B cell (primary cell): ENCODE results near the gene LNX1. TPM values are rescaled to one million over a fixed set of nuclear protein-coding genes. Genes with fewer than 3 reads are reported as not detected.

Source experiments
- ATAC-seq: fragments of 200-7000 bp; cut with Tn5 transposase; one replicate; pipeline ENCODE4 v1.10.0; 2021; ENCODE audit warnings: low read depth, mild to moderate bottlenecking, moderate number of reproducible peaks, moderate library complexity
- CTCF ChIA-PET: fragments of 350-600 bp; sonication (Branson Sonifier 250); formaldehyde crosslinking; loops from one replicate; lab custom pipeline; 2021; ENCODE audit warnings: antibody characterized with exemption, inconsistent platforms; lab: Charles Lee
- POLR2A ChIA-PET: fragments of 350-600 bp; sonication (Branson Sonifier 250); formaldehyde crosslinking; loops from one replicate; lab custom pipeline; 2021; ENCODE audit warnings: antibody characterized with exemption; lab: Charles Lee
- DNase-seq: peaks from one replicate; pipeline ENCODE4 v3.0.0; 2013
- H2AFZ ChIP-seq: 2 replicates; pipeline ENCODE4 v1.6.1; 2012; ENCODE audit warnings: mild to moderate bottlenecking, low read depth, low read length; ENCODE audit not compliant: insufficient read depth, poor library complexity, severe bottlenecking
- H3K27ac ChIP-seq, 2 donors: 1 replicate in 1 of 2; 2 replicates in 1 of 2; pipeline ENCODE4 v1.5.1; 2012 to 2013; ENCODE audit warnings: low read length in 2 of 2, mild to moderate bottlenecking in 2 of 2, moderate library complexity in 1 of 2
- H3K27me3 ChIP-seq, 4 experiments: fragments of 200-600 bp in 1 of 4; sonication (generic) in 1 of 4; replicated peaks in 1 of 4; 1 replicate in 2 of 4; 2 replicates in 2 of 4; pipeline versions ENCODE4 v1.6.1 to v1.7.0; 2013 to 2016; ENCODE audit warnings: low read length in 3 of 4, mild to moderate bottlenecking in 2 of 4, mixed read lengths in 1 of 4, moderate library complexity in 1 of 4; ENCODE audit not compliant: insufficient read depth in 4 of 4, control insufficient read depth in 3 of 4; ENCODE audit errors: control extremely low read depth in 1 of 4
- H3K36me3 ChIP-seq, 2 experiments: replicated peaks in 1 of 2; 1 replicate in 1 of 2; 2 replicates in 1 of 2; pipeline versions ENCODE4 v1.6.1 to v1.7.1; 2013; ENCODE audit warnings: low read length in 1 of 2; ENCODE audit not compliant: insufficient read depth in 2 of 2, control insufficient read depth in 1 of 2; ENCODE audit errors: control extremely low read depth in 1 of 2, extremely low read depth in 1 of 2
- H3K4me1 ChIP-seq, 2 donors: fragments of 200-600 bp in 1 of 2; sonication (generic) in 1 of 2; 1 replicate in 1 of 2; 2 replicates in 1 of 2; pipeline versions ENCODE4 v1.5.1 to v1.6.1; 2013 to 2017; ENCODE audit warnings: low read length in 2 of 2; ENCODE audit not compliant: control insufficient read depth in 2 of 2, insufficient read depth in 2 of 2
- H3K4me2 ChIP-seq: replicated peaks from 2 replicates; pipeline ENCODE3; 2012; ENCODE audit warnings: mild to moderate bottlenecking, low read depth, low read length; ENCODE audit not compliant: poor library complexity, severe bottlenecking
- H3K4me3 ChIP-seq, 5 experiments: fragments of 200-600 bp in 1 of 5; sonication (generic) in 1 of 5; 1 replicate in 3 of 5; 2 replicates in 2 of 5; pipeline versions ENCODE4 v1.5.1 to v1.7.0; 2011 to 2016; ENCODE audit warnings: low read length in 4 of 5, mild to moderate bottlenecking in 4 of 5, low read depth in 2 of 5, control low read depth in 1 of 5, moderate library complexity in 1 of 5; ENCODE audit not compliant: insufficient read depth in 1 of 5; ENCODE audit errors: control extremely low read depth in 1 of 5, extremely low read depth in 1 of 5
- H3K79me2 ChIP-seq: fragments of 200-600 bp; sonication (generic); one replicate; pipeline ENCODE4 v1.6.0; 2016; ENCODE audit warnings: low read length; ENCODE audit not compliant: control insufficient read depth, insufficient read depth
- H3K9ac ChIP-seq: fragments of 200-600 bp; sonication (generic); 2 replicates; pipeline ENCODE4 v1.6.1; 2017; ENCODE audit warnings: mild to moderate bottlenecking, low read length, moderate library complexity
- H3K9me3 ChIP-seq, 3 donors: one replicate each; pipeline versions ENCODE4 v1.6.1 to v1.7.1; 2013; ENCODE audit warnings: low read length in 2 of 3; ENCODE audit not compliant: control insufficient read depth in 2 of 3, insufficient read depth in 1 of 3; ENCODE audit errors: control extremely low read depth in 1 of 3
- H4K20me1 ChIP-seq: 2 replicates; pipeline ENCODE4 v1.6.0; 2012; ENCODE audit warnings: mild to moderate bottlenecking, low read length; ENCODE audit not compliant: insufficient read depth, control insufficient read depth, poor library complexity, severe bottlenecking
- H3K27ac Mint-ChIP-seq: one replicate; pipeline ENCODE4 v1.8.0; 2021; ENCODE audit warnings: mixed read lengths
- H3K27me3 Mint-ChIP-seq: one replicate; pipeline ENCODE4 v1.8.0; 2021; ENCODE audit warnings: mixed read lengths
- H3K4me1 Mint-ChIP-seq: one replicate; pipeline ENCODE4 v1.8.0; 2021; ENCODE audit warnings: mixed read lengths
- H3K4me3 Mint-ChIP-seq: one replicate; pipeline ENCODE4 v1.8.0; 2021; ENCODE audit warnings: mixed read lengths
- H3K9me3 Mint-ChIP-seq: one replicate; pipeline ENCODE4 v1.8.0; 2022; ENCODE audit warnings: mixed read lengths; ENCODE audit not compliant: insufficient read depth
- CTCF ChIP-seq: fragments of 200-600 bp; IDR thresholded peaks from one replicate; pipeline ENCODE4 v1.8.0; 2022; ENCODE audit warnings: antibody characterized with exemption, mild to moderate bottlenecking
- EZH2 ChIP-seq: IDR thresholded peaks from 2 replicates; pipeline ENCODE4 v1.6.1; 2012; ENCODE audit warnings: borderline replicate concordance, low read depth, mild to moderate bottlenecking, moderate library complexity, low read length; ENCODE audit not compliant: insufficient read depth, poor library complexity, severe bottlenecking
- WGBS: methylation state at CpG from one replicate; pipeline ENCODE4 v1.1.5; 2013; ENCODE audit warnings: missing lambda C conversion rate; ENCODE audit not compliant: insufficient coverage; 5-methylcytosine and 5-hydroxymethylcytosine counted together
- intact Hi-C: fragments of 100-400 bp; cut with micrococcal nuclease; formaldehyde crosslinking; loops from one replicate; pipeline ENCODE4 v1.10.0; 2022
- polyA plus RNA-seq: library from polyadenylated mRNA; depleted of rRNA; stranded (reverse); fragments of >200 nt; gene quantifications from 2 replicates; pipeline ENCODE4 v1.2.3, GENCODE V29; 2012
- total RNA-seq, 2 donors: library from RNA; stranded (reverse); fragments of 120-200 nt in 1 of 2; gene quantifications; 1 replicate in 1 of 2; 2 replicates in 1 of 2; pipeline versions ENCODE4 v1.2.3 to v1.2.4, GENCODE V29; 2013 to 2022

LNX1 gene
- total and polyA plus RNA-seq, 2 donors (not counting 1 experiment from before 2014, with no cell fraction given) = not detected

- intact Hi-C loops = no loop called here
- H3K4me3 Mint-ChIP-seq = no peak overlapping the region
Measured at GRCh38 chr4:53499791-53500190, 91.5 kb downstream of the LNX1 start.

GRCh38 chr4:53498706-53499105 is 92.6 kb downstream of the LNX1 start:
- Histone ChIP-seq H3K9ac (no peak overlapping the region), H4K20me1 (no peaks in the 10 kb centered on the region), H3K4me2 (no peak overlapping the region), H3K4me3 (no peak overlapping the region), H3K79me2 (no peaks in the 10 kb centered on the region), H3K36me3 (no peaks in the 10 kb centered on the region), H3K9me3 (no peaks in the 10 kb centered on the region), H3K27me3 (no peaks in the 10 kb centered on the region), H3K4me1 (no peaks in the 10 kb centered on the region), H2AFZ (no peak overlapping the region), H3K27ac (no peak overlapping the region)
- POLR2A ChIA-PET = no interaction called here
- CTCF ChIA-PET = interaction anchor here (0.5 kb wide), 1 partner anchor 416 kb away, joined by 3 read pairs; no protein-coding TSS in a partner anchor
- Mint-ChIP-seq H3K27me3 (peaks cover 3% of the 10 kb centered on the region), H3K9me3 (no peaks in the 10 kb centered on the region), H3K4me3 (no peak overlapping the region), H3K4me1 (no peaks in the 10 kb centered on the region), H3K27ac (no peak overlapping the region)
- ATAC-seq (no peak), DNase-seq (no peak)
- intact Hi-C loops = no loop called here
- TF ChIP-seq EZH2 (no peak), CTCF (no peak)
- no CpG with 5 or more reads among the region's 2 CpGs for WGBS

More at GRCh38 chr4:53499791-53500190, 91.5 kb downstream of the LNX1 start:
- DNase-seq (no peak), ATAC-seq (no peak)
- 91% methylated on average over 1 of the region's 1 CpG for WGBS
- no peak for TF ChIP-seq EZH2
- no peak for TF ChIP-seq CTCF
- no peak overlapping the region for H3K27ac Mint-ChIP-seq
- Histone ChIP-seq H3K27me3 (no peaks in the 10 kb centered on the region), H3K27ac (no peak overlapping the region), H3K4me3 (no peak overlapping the region), H3K36me3 (no peaks in the 10 kb centered on the region), H3K79me2 (no peaks in the 10 kb centered on the region), H3K4me2 (no peak overlapping the region), H3K9ac (no peak overlapping the region), H4K20me1 (no peaks in the 10 kb centered on the region), H3K4me1 (no peaks in the 10 kb centered on the region), H2AFZ (no peak overlapping the region), H3K9me3 (no peaks in the 10 kb centered on the region)
- CTCF ChIA-PET = no interaction called here
- no peaks in the 10 kb centered on the region for H3K4me1 Mint-ChIP-seq
- H3K9me3 Mint-ChIP-seq = no peaks in the 10 kb centered on the region
- peaks cover 3% of the 10 kb centered on the region for H3K27me3 Mint-ChIP-seq
- POLR2A ChIA-PET = no interaction called here
